ENCODE results near the gene PLA2G2E.

DNA sequence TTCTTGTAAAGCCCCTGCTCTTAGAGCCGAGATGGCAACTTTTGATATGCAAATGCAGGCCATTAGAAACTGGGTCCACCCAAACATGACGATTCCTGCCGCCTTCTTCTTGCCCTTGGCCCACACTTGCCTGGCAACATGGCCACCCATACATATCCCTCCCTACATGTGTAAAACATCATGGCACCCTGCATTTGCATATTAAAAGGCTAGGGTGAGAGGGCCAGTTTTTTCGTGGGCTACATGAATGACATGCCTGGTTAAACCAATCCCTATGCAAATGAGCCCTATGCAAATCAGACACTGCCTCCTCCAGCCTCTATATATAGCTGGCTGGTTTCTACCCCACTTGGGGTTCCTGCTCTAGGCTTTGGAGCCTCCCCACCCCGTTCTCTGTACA lies 37.2 kb upstream of the PLA2G2E start:
- TF ChIP-seq, protein P1, sequence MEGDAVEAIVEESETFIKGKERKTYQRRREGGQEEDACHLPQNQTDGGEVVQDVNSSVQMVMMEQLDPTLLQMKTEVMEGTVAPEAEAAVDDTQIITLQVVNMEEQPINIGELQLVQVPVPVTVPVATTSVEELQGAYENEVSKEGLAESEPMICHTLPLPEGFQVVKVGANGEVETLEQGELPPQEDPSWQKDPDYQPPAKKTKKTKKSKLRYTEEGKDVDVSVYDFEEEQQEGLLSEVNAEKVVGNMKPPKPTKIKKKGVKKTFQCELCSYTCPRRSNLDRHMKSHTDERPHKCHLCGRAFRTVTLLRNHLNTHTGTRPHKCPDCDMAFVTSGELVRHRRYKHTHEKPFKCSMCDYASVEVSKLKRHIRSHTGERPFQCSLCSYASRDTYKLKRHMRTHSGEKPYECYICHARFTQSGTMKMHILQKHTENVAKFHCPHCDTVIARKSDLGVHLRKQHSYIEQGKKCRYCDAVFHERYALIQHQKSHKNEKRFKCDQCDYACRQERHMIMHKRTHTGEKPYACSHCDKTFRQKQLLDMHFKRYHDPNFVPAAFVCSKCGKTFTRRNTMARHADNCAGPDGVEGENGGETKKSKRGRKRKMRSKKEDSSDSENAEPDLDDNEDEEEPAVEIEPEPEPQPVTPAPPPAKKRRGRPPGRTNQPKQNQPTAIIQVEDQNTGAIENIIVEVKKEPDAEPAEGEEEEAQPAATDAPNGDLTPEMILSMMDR (IDR thresholded peaks at IDR 0.05): no peak
- no peak for TF ChIP-seq POLR2A (IDR thresholded peaks at IDR 0.05)

All from lower leg skin (tissue), 3 donors.